Nephron progenitor cell (in vitro differentiated cells): Measurements from ENCODE around the gene ATP1B2.

Source experiments
- DNase-seq: peaks from one replicate; pipeline ENCODE4 v3.0.0; 2021
- H3K27ac Mint-ChIP-seq: 2 replicates; pipeline ENCODE4 v1.8.0; 2021; ENCODE audit warnings: mild to moderate bottlenecking, moderate library complexity, mixed read lengths
- H3K27me3 Mint-ChIP-seq: 2 replicates; pipeline ENCODE4 v1.8.0; 2021; ENCODE audit warnings: mild to moderate bottlenecking, low read depth, mixed read lengths; ENCODE audit not compliant: poor library complexity
- H3K36me3 Mint-ChIP-seq: 2 replicates; pipeline ENCODE4 v1.8.0; 2021; ENCODE audit warnings: low read depth, mixed read lengths
- H3K4me1 Mint-ChIP-seq: 2 replicates; pipeline ENCODE4 v1.8.0; 2021; ENCODE audit warnings: mixed read lengths
- H3K4me3 Mint-ChIP-seq: 2 replicates; pipeline ENCODE4 v1.8.0; 2021; ENCODE audit warnings: mild to moderate bottlenecking, moderate library complexity, mixed read lengths
- H3K9me3 Mint-ChIP-seq: 2 replicates; pipeline ENCODE4 v1.8.0; 2021; ENCODE audit warnings: mild to moderate bottlenecking, moderate library complexity, mixed read lengths
- CTCF ChIP-seq: fragments of 200-600 bp; sonication (generic); IDR thresholded peaks from 2 replicates; pipeline ENCODE4 v1.5.0; 2021; ENCODE audit warnings: antibody characterized with exemption

Gene ATP1B2

GRCh38 chr17:7650509-7651096, at the start of gene ATP1B2:
Gene ATP1B2 (plus strand): TSS chr17:7650926. CDS start chr17:7651519, 593 bp downstream.
- Mint-ChIP-seq H3K4me3 (peak within 1 kb of the TSS; percentile 85), H3K4me1 (peaks cover 40% of the 10 kb centered on the region), H3K27me3 (peaks cover 36% of the 10 kb centered on the region), H3K9me3 (no peaks in the 10 kb centered on the region), H3K36me3 (peaks cover 22% of the 10 kb centered on the region), H3K27ac (peak within 1 kb of the TSS; percentile 15)
- peak; percentile 91 for DNase-seq
- no peak for TF ChIP-seq CTCF

- no peak overlapping the region for H3K27ac Mint-ChIP-seq
- H3K4me1 Mint-ChIP-seq = peaks cover 12% of the 10 kb centered on the region
- H3K36me3 Mint-ChIP-seq = peaks cover 55% of the 10 kb centered on the region
- H3K27me3 Mint-ChIP-seq = peaks cover 6% of the 10 kb centered on the region
- no peaks in the 10 kb centered on the region for H3K9me3 Mint-ChIP-seq
- DNase-seq = no peak
- no peak for TF ChIP-seq CTCF
- H3K4me3 Mint-ChIP-seq = no peak overlapping the region
Observed at GRCh38 chr17:7606280-7606679, 44.4 kb upstream of the ATP1B2 start.

- Mint-ChIP-seq H3K27ac (no peak overlapping the region), H3K4me1 (peaks cover 40% of the 10 kb centered on the region), H3K4me3 (peak overlapping the region; percentile 38), H3K9me3 (no peaks in the 10 kb centered on the region), H3K36me3 (peaks cover 33% of the 10 kb centered on the region), H3K27me3 (peaks cover 6% of the 10 kb centered on the region)
- DNase-seq = no peak
- no peak for TF ChIP-seq CTCF
Observed at GRCh38 chr17:7610641-7611040, 40.1 kb upstream of the ATP1B2 start.

GRCh38 chr17:7611635-7612293, 39.0 kb upstream of the ATP1B2 start:
- Mint-ChIP-seq H3K27me3 (peaks cover 6% of the 10 kb centered on the region), H3K4me1 (peaks cover 40% of the 10 kb centered on the region), H3K9me3 (no peaks in the 10 kb centered on the region), H3K27ac (peak overlapping the region; percentile 9), H3K4me3 (peak overlapping the region; percentile 93), H3K36me3 (peaks cover 24% of the 10 kb centered on the region)
- no peak for TF ChIP-seq CTCF
- no peak for DNase-seq

GRCh38 chr17:7612294-7612640, 38.5 kb upstream of the ATP1B2 start:
- H3K27me3 Mint-ChIP-seq = peaks cover 6% of the 10 kb centered on the region
- H3K9me3 Mint-ChIP-seq = no peaks in the 10 kb centered on the region
- peak overlapping the region; percentile 9 for H3K27ac Mint-ChIP-seq
- DNase-seq = no peak
- no peak for TF ChIP-seq CTCF
- peak overlapping the region; percentile 93 for H3K4me3 Mint-ChIP-seq
- H3K4me1 Mint-ChIP-seq = peaks cover 40% of the 10 kb centered on the region
- H3K36me3 Mint-ChIP-seq = peaks cover 24% of the 10 kb centered on the region
